Psoas muscle (tissue), 8 donors: ENCODE results near the gene RHO. TPM values are rescaled to one million over a fixed set of nuclear protein-coding genes. Genes with fewer than 3 reads are reported as not detected.

Experiments used
- ATAC-seq, 4 donors: fragments of 200-7000 bp; cut with Tn5 transposase; one replicate each; pipeline ENCODE4 v1.9.1; 2020; ENCODE audit warnings: moderate library complexity in 3 of 4, mild to moderate bottlenecking in 2 of 4
- DNase-seq, 2 donors: peaks; one replicate each; pipeline ENCODE4 v3.0.0-alpha.2; 2020
- H3K27ac ChIP-seq: fragments of 200-600 bp; one replicate; pipeline ENCODE4 v1.8.0; 2022
- H3K27me3 ChIP-seq, 3 donors: fragments of 200-600 bp in 1 of 3; one replicate each; pipeline versions ENCODE4 v1.6.1 to v1.8.0; 2013 to 2022; ENCODE audit warnings: low read length in 2 of 3, mild to moderate bottlenecking in 2 of 3, moderate library complexity in 1 of 3; ENCODE audit not compliant: insufficient read depth in 3 of 3
- H3K36me3 ChIP-seq, 2 donors: fragments of 200-600 bp in 1 of 2; one replicate each; pipeline versions ENCODE4 v1.6.1 to v1.8.0; 2013 to 2022; ENCODE audit warnings: low read depth in 1 of 2, mild to moderate bottlenecking in 1 of 2, moderate library complexity in 1 of 2; ENCODE audit not compliant: insufficient read depth in 1 of 2
- H3K4me1 ChIP-seq: fragments of 200-600 bp; one replicate; pipeline ENCODE4 v1.8.0; 2022
- H3K4me3 ChIP-seq: fragments of 200-600 bp; one replicate; pipeline ENCODE4 v1.8.0; 2022; ENCODE audit warnings: mild to moderate bottlenecking
- H3K9me3 ChIP-seq: fragments of 200-600 bp; one replicate; pipeline ENCODE4 v1.8.0; 2022
- WGBS, 3 donors: extraction: QIAGEN DNeasy Blood & Tissue Kit; methylation state at CpG; one replicate each; pipeline versions ENCODE4 v1.1.6 to v1.1.7; 2013; 5-methylcytosine and 5-hydroxymethylcytosine counted together
- intact Hi-C, 2 donors: fragments of 100-400 bp; cut with DNase I; formaldehyde crosslinking; loops; one replicate each; pipeline versions ENCODE4 v1.11.0 to v1.14.2; 2022
- polyA plus RNA-seq, 3 donors: library from polyadenylated mRNA; stranded (reverse); fragments of 200-250 nt; gene quantifications; one replicate each; pipeline ENCODE4 v1.2.3, GENCODE V29; 2013
- total RNA-seq, 4 donors: library from RNA; stranded (reverse); fragmentation: NEBNext Ultra II Directional in 2 of 4; extraction: Animal tissue kit (Norgen Biotek cat#: 25700) in 2 of 4; gene quantifications; one replicate each; pipeline versions ENCODE4 v1.2.1 to v1.2.4, GENCODE V29; 2021 to 2023
- TF ChIP-seq, protein P1 (sequence below): fragments of 200-600 bp; IDR thresholded peaks from one replicate; pipeline ENCODE4 v1.8.0; 2022; ENCODE audit warnings: antibody characterized with exemption
- donor health status: healthy with polysubstance abuse.
- donor health status: DM: no; HTN: no; CAD: no; lungs with moderate emphysema.
- donor health status: Bipolar disorder and iron deficiency.
- donor health status: healthy.
- donor health status: DM: yes; HTN: yes; CAD: no.
- donor health status: DM: no; HTN: no; CAD: no.
- donor health status: DM: no; HTN: no; CAD: no.
- donor health status: DM: yes; HTN: yes; CAD: no.

Gene RHO
- total and polyA plus RNA-seq, 7 donors: 0.01 TPM; not detected in 6

- TF ChIP-seq, protein P1, sequence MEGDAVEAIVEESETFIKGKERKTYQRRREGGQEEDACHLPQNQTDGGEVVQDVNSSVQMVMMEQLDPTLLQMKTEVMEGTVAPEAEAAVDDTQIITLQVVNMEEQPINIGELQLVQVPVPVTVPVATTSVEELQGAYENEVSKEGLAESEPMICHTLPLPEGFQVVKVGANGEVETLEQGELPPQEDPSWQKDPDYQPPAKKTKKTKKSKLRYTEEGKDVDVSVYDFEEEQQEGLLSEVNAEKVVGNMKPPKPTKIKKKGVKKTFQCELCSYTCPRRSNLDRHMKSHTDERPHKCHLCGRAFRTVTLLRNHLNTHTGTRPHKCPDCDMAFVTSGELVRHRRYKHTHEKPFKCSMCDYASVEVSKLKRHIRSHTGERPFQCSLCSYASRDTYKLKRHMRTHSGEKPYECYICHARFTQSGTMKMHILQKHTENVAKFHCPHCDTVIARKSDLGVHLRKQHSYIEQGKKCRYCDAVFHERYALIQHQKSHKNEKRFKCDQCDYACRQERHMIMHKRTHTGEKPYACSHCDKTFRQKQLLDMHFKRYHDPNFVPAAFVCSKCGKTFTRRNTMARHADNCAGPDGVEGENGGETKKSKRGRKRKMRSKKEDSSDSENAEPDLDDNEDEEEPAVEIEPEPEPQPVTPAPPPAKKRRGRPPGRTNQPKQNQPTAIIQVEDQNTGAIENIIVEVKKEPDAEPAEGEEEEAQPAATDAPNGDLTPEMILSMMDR: no peak
These were observed 24.7 kb downstream of the RHO start for GRCh38 chr3:129553171-129553570.

DNA sequence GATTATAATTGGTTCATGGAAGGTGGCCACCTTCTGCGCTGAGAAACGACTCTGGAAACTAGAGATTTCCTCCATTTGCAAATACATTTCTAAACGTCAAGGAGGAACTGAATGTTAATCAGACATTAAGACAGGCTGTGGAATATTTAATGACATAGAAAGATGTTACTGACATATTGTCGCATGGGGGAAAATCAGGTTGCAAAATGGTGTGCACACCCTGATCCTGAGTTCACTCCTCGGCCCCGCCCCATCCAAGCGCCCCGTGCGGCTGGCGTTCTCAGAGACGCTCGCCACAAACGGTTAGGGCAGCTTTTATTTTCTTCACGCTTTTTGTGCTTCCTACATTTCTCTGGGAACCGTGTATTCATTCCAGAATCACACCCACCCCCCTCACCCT lies 25.3 kb downstream of the RHO start:
- intact Hi-C loops: no loop called here
- DNase-seq (peak; percentile 8 to 36), ATAC-seq (no peak)
- H3K36me3 ChIP-seq: peaks cover 0 to 18% of the 10 kb centered on the region in 2 donors
- H3K9me3 ChIP-seq: no peaks in the 10 kb centered on the region
- H3K27ac ChIP-seq: no peak overlapping the region
- no peaks in the 10 kb centered on the region for H3K27me3 ChIP-seq
- no peak overlapping the region for H3K4me3 ChIP-seq
- TF ChIP-seq, protein P1: no peak
- 61 to 69% (median 64%) methylated on average over 15 of the region's 15 CpGs for WGBS, 3 donors
- H3K4me1 ChIP-seq: peaks cover 22% of the 10 kb centered on the region

More at GRCh38 chr3:129553171-129553570, 24.7 kb downstream of the RHO start:
- intact Hi-C loops: no loop called here
- H3K27ac ChIP-seq: no peak overlapping the region
- peak; percentile 10 to 38 for DNase-seq
- no peaks in the 10 kb centered on the region for H3K27me3 ChIP-seq
- no peak for ATAC-seq
- H3K9me3 ChIP-seq: no peaks in the 10 kb centered on the region
- H3K4me1 ChIP-seq: peaks cover 21% of the 10 kb centered on the region
- H3K36me3 ChIP-seq: peaks cover 0 to 12% of the 10 kb centered on the region in 2 donors
- 75 to 82% (median 76%) methylated on average over 6 of the region's 6 CpGs for WGBS, 3 donors
- no peak overlapping the region for H3K4me3 ChIP-seq

- Histone ChIP-seq H3K4me3 (no peak overlapping the region), H3K9me3 (no peaks in the 10 kb centered on the region), H3K27ac (no peak overlapping the region), H3K36me3 (peaks cover 0 to 25% of the 10 kb centered on the region in 2 donors), H3K27me3 (no peaks in the 10 kb centered on the region), H3K4me1 (peaks cover 26% of the 10 kb centered on the region)
- TF ChIP-seq, protein P1: no peak
- ATAC-seq: no peak
- intact Hi-C loops: no loop called here
- WGBS, 3 donors: 50 to 64% (median 54%) methylated on average over 13 of the region's 13 CpGs
- peak; percentile 11 to 48 for DNase-seq
These were observed 26.1 kb downstream of the RHO start for GRCh38 chr3:129554356-129555152.

GRCh38 chr3:129555153-129555550 lies 26.7 kb downstream of the RHO start:
- no peak overlapping the region for H3K27ac ChIP-seq
- no peaks in the 10 kb centered on the region for H3K9me3 ChIP-seq
- no peaks in the 10 kb centered on the region for H3K27me3 ChIP-seq
- DNase-seq (peak; percentile 19 to 33), ATAC-seq (no peak)
- H3K4me3 ChIP-seq: no peak overlapping the region
- TF ChIP-seq, protein P1: no peak
- 46 to 66% (median 54%) methylated on average over 15 of the region's 15 CpGs for WGBS, 3 donors
- intact Hi-C loops: no loop called here
- peaks cover 0 to 30% of the 10 kb centered on the region in 2 donors for H3K36me3 ChIP-seq
- H3K4me1 ChIP-seq: peaks cover 26% of the 10 kb centered on the region
